VCaP (cell line): Measurements from ENCODE around the gene DNER.

ENCODE experiments used
- H3K27ac ChIP-seq: fragments of 450-650 bp; 2 replicates; pipeline ENCODE4 v1.5.1; 2017
- CTCF ChIP-seq: fragments of 450-650 bp; conservative IDR thresholded peaks from 2 replicates; pipeline ENCODE4 v1.5.1; 2017; ENCODE audit warnings: mild to moderate bottlenecking, moderate library complexity

The DNER gene

GRCh38 chr2:229335330-229335729 lies 379.0 kb downstream of the DNER start:
- peak overlapping the region; percentile 23 for H3K27ac ChIP-seq
- no peak for TF ChIP-seq CTCF

GRCh38 chr2:229330952-229331351 lies 383.4 kb downstream of the DNER start:
- TF ChIP-seq CTCF: no peak
- H3K27ac ChIP-seq: no peak overlapping the region

GRCh38 chr2:229319558-229319957 lies 394.8 kb downstream of the DNER start:
- H3K27ac ChIP-seq: no peak overlapping the region
- TF ChIP-seq CTCF: no peak

- H3K27ac ChIP-seq: no peak overlapping the region
Observed at GRCh38 chr2:229314117-229314516, 400.2 kb downstream of the DNER start.

GRCh38 chr2:229313591-229313990 lies 400.8 kb downstream of the DNER start:
- no peak overlapping the region for H3K27ac ChIP-seq
- no peak for TF ChIP-seq CTCF

More at GRCh38 chr2:229314117-229314516, 400.2 kb downstream of the DNER start:
- TF ChIP-seq CTCF: no peak
